DMS 273 treated with DMSO at 0.1 percent for 48 hours (cell line): ENCODE results near the gene STAT3.
"Not testable (repeated sequence)": the region's sequence is repeated elsewhere in the genome, so short reads cannot be mapped to it uniquely, and the experiment has no call there.

Source experiments
- DNase-seq: peaks from one replicate; lab custom pipeline; 2025; lab: John Stamatoyannopoulos, UW

Gene STAT3

GRCh38 chr17:42388381-42389134 is at the start of gene STAT3:
Gene STAT3 (minus strand): TSS chr17:42388442. CDS start chr17:42348516, 39,926 bp downstream.
- peak; percentile 98 for DNase-seq

- peak; percentile 27 for DNase-seq
These were observed 48.1 kb upstream of the STAT3 start for GRCh38 chr17:42436391-42436790.

- no peak for DNase-seq
These were observed 43.5 kb upstream of the STAT3 start for GRCh38 chr17:42431758-42432161.

- no peak for DNase-seq
These were observed 41.6 kb upstream of the STAT3 start for GRCh38 chr17:42429726-42430447.

- DNase-seq: peak; percentile 42
These were observed 40.1 kb upstream of the STAT3 start for GRCh38 chr17:42428141-42428944.

- DNase-seq: no peak
These were observed 36.9 kb upstream of the STAT3 start for GRCh38 chr17:42424991-42425610.

- no peak for DNase-seq
These were observed 35.5 kb upstream of the STAT3 start for GRCh38 chr17:42423766-42424165.

- DNase-seq: peak; percentile 81
These were observed 34.9 kb upstream of the STAT3 start, which contains the start of gene CAVIN1 for GRCh38 chr17:42422958-42423712. Gene CAVIN1 (minus strand): TSS chr17:42423256. CDS start chr17:42423097, 159 bp downstream.

- no peak for DNase-seq
These were observed 34.2 kb upstream of the STAT3 start for GRCh38 chr17:42422412-42422957.

GRCh38 chr17:42421507-42422338 is 33.5 kb upstream of the STAT3 start:
- DNase-seq: no peak

- DNase-seq: no peak
These were observed 32.9 kb upstream of the STAT3 start for GRCh38 chr17:42421136-42421506.

- DNase-seq: not testable (repeated sequence)
These were observed 29.7 kb upstream of the STAT3 start for GRCh38 chr17:42417981-42418380.

GRCh38 chr17:42414704-42415409 is 26.6 kb upstream of the STAT3 start:
- no peak for DNase-seq

- DNase-seq: no peak
These were observed 25.3 kb upstream of the STAT3 start for GRCh38 chr17:42413464-42414040.

- no peak for DNase-seq
These were observed 23.9 kb upstream of the STAT3 start for GRCh38 chr17:42411905-42412679.

GRCh38 chr17:42411361-42411760 is 23.1 kb upstream of the STAT3 start:
- no peak for DNase-seq

GRCh38 chr17:42410319-42410685 is 22.1 kb upstream of the STAT3 start:
- DNase-seq: no peak
